Vagina (tissue), 2 donors: ENCODE measurements around the gene TNFRSF1B.

Experiments
- POLR2A ChIP-seq, 2 donors: fragments of 450-650 bp; IDR thresholded peaks; one replicate each; pipeline ENCODE4 v1.6.1; 2017; ENCODE audit warnings: antibody characterized with exemption in 2 of 2, mild to moderate bottlenecking in 2 of 2, moderate library complexity in 2 of 2
- POLR2AphosphoS5 ChIP-seq, 2 donors: sonication (generic); formaldehyde crosslinking; IDR thresholded peaks; one replicate each; pipeline ENCODE4 v1.9.0; 2017; ENCODE audit warnings: antibody characterized with exemption in 2 of 2, mild to moderate bottlenecking in 2 of 2, low read depth in 1 of 2; ENCODE audit not compliant: insufficient read depth in 1 of 2
- TF ChIP-seq, protein P1 (sequence below), 3 experiments: fragments of 450-650 bp in 2 of 3; fragments of 200-600 bp in 1 of 3; sonication (generic) in 1 of 3; IDR thresholded peaks; one replicate each; pipeline ENCODE4 v1.5.1; 2017 to 2019; ENCODE audit warnings: antibody characterized with exemption in 3 of 3, mild to moderate bottlenecking in 2 of 3, moderate library complexity in 2 of 3

DNA sequence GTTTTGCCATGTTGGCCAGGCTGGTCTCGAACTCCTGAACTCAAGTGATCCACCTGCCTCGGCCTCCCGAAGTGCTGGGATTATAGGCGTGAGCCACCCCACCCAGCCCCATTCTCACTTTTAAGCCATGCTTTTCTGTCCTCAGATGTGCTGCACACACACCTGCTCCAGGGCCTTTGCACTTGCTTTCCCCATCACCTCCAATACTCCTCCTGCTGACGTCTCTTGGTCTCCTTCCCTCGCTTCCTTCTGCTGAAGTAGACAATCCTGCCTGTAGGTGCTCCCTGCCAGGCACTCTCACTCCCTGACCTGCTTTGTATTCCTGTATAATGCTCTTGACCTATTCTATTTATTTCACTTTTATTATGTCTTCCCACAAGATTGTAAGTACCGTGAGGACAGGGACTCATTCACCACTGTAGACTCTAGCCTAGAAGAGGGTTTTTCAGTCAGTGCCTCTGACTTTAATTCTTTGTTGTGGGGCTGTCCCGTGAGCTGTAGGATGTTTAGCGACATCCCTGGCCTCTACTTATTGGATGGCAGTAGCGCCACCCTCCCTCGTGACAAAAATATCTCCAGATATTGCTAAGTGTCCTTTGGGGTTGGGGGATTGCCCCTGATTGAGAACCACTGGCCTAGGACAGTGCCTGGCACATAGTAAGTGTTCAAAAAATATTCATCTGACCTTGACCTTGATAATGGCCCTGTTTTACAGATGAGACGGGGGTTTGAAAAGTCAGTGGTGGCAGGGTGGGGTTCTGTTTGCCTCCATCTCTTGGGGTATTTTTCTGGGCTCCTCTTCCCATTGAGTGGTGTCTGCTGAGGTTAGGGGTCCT, 4.6 kb downstream of the TNFRSF1B start:
- TF ChIP-seq POLR2A (IDR thresholded peaks at IDR 0.05) (no peak), POLR2AphosphoS5 (IDR thresholded peaks at IDR 0.05; ENCODE audit: insufficient read depth in 1 of 2, low read depth in 1 of 2) (no peak)
- TF ChIP-seq, protein P1, sequence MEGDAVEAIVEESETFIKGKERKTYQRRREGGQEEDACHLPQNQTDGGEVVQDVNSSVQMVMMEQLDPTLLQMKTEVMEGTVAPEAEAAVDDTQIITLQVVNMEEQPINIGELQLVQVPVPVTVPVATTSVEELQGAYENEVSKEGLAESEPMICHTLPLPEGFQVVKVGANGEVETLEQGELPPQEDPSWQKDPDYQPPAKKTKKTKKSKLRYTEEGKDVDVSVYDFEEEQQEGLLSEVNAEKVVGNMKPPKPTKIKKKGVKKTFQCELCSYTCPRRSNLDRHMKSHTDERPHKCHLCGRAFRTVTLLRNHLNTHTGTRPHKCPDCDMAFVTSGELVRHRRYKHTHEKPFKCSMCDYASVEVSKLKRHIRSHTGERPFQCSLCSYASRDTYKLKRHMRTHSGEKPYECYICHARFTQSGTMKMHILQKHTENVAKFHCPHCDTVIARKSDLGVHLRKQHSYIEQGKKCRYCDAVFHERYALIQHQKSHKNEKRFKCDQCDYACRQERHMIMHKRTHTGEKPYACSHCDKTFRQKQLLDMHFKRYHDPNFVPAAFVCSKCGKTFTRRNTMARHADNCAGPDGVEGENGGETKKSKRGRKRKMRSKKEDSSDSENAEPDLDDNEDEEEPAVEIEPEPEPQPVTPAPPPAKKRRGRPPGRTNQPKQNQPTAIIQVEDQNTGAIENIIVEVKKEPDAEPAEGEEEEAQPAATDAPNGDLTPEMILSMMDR (IDR thresholded peaks at IDR 0.05) = no peak
